HepG2 (cell line): Measurements from ENCODE around the gene OGG1. TPM values are rescaled to one million over a fixed set of nuclear protein-coding genes. Genes with fewer than 3 reads are reported as not detected.

Experiments
- EED ChIP-seq: sonication (generic); formaldehyde crosslinking; IDR thresholded peaks from 2 replicates; pipeline ENCODE4 v1.5.0; 2020; ENCODE audit warnings: mild to moderate bottlenecking, missing genetic modification reagents
- HNF1B ChIP-seq: sonication (generic); formaldehyde crosslinking; IDR thresholded peaks from 2 replicates; pipeline ENCODE4 v1.5.1; 2020; ENCODE audit warnings: mild to moderate bottlenecking, moderate library complexity, missing genetic modification reagents
- KLF16 ChIP-seq, 2 experiments: sonication (generic) in 1 of 2; formaldehyde crosslinking in 1 of 2; IDR thresholded peaks; 2 replicates each; pipeline versions ENCODE4 v1.6.1 to v1.8.0; 2016 to 2023; ENCODE audit warnings: missing genetic modification reagents in 2 of 2, missing compliant biosample characterization in 1 of 2
- PATZ1 ChIP-seq: sonication (generic); formaldehyde crosslinking; IDR thresholded peaks from 2 replicates; pipeline ENCODE4 v1.4.0; 2020; ENCODE audit warnings: missing genetic modification reagents
- POLR2G ChIP-seq: fragments of 200-400 bp; formaldehyde crosslinking; IDR thresholded peaks from 2 replicates; pipeline ENCODE4 v1.6.1; 2018; ENCODE audit warnings: mild to moderate bottlenecking, low read depth, low read length, moderate library complexity
- SUZ12 ChIP-seq: fragments of 150-350 bp; IDR thresholded peaks from 2 replicates; pipeline ENCODE4 v1.6.1; 2014; ENCODE audit warnings: low read depth, low read length
- THAP8 ChIP-seq: sonication (generic); formaldehyde crosslinking; IDR thresholded peaks from 2 replicates; pipeline ENCODE4 v1.5.1; 2020; ENCODE audit warnings: missing genetic modification reagents, mild to moderate bottlenecking, borderline replicate concordance
- ZBED4 ChIP-seq: sonication (generic); formaldehyde crosslinking; IDR thresholded peaks from 2 replicates; pipeline ENCODE4 v1.4.0; 2020; ENCODE audit warnings: missing genetic modification reagents, borderline replicate concordance
- ZNF180 ChIP-seq: sonication (generic); formaldehyde crosslinking; IDR thresholded peaks from 2 replicates; pipeline ENCODE4 v1.4.0; 2020; ENCODE audit warnings: low read depth, missing genetic modification reagents, borderline replicate concordance
- ZNF326 ChIP-seq: sonication (generic); formaldehyde crosslinking; IDR thresholded peaks from 2 replicates; pipeline ENCODE4 v1.4.0; 2020; ENCODE audit warnings: missing genetic modification reagents, borderline replicate concordance
- ZNF33A ChIP-seq: sonication (generic); formaldehyde crosslinking; IDR thresholded peaks from 2 replicates; pipeline ENCODE4 v1.5.1; 2020; ENCODE audit warnings: missing genetic modification reagents, mild to moderate bottlenecking, moderate library complexity, borderline replicate concordance
- ZNF383 ChIP-seq: sonication (generic); formaldehyde crosslinking; IDR thresholded peaks from 2 replicates; pipeline ENCODE4 v1.4.0; 2020; ENCODE audit warnings: missing genetic modification reagents, mild to moderate bottlenecking, borderline replicate concordance
- ZNF432 ChIP-seq: sonication (generic); formaldehyde crosslinking; IDR thresholded peaks from 2 replicates; pipeline ENCODE4 v1.5.0; 2020; ENCODE audit warnings: missing genetic modification reagents, mild to moderate bottlenecking, borderline replicate concordance
- ZNF543 ChIP-seq: sonication (generic); formaldehyde crosslinking; IDR thresholded peaks from 2 replicates; pipeline ENCODE4 v1.4.0; 2020; ENCODE audit warnings: mild to moderate bottlenecking, missing genetic modification reagents
- ZNF558 ChIP-seq: sonication (generic); formaldehyde crosslinking; IDR thresholded peaks from 2 replicates; pipeline ENCODE4 v1.9.0; 2022; ENCODE audit warnings: mild to moderate bottlenecking, missing genetic modification reagents, borderline replicate concordance
- ZNF639 ChIP-seq: conservative IDR thresholded peaks from 2 replicates; pipeline ENCODE4 v1.6.1; 2018; ENCODE audit warnings: missing genetic modification reagents
- ZNF839 ChIP-seq: sonication (generic); formaldehyde crosslinking; IDR thresholded peaks from 2 replicates; pipeline ENCODE4 v1.4.0; 2020; ENCODE audit warnings: missing genetic modification reagents, mild to moderate bottlenecking, borderline replicate concordance
- polyA plus RNA-seq, 8 experiments: library from polyadenylated mRNA; depleted of rRNA in 3 of 8; stranded (reverse) in 7 of 8; unstranded in 1 of 8; fragments of >200 nt; fragmentation: Illumina TruSeq in 4 of 8; extraction: Trizol in 4 of 8; gene quantifications; 2 replicates each; pipeline versions ENCODE4 v1.2.1 to v1.2.3, GENCODE V29; 2011 to 2016; ENCODE audit warnings: low read depth in 4 of 8, missing spikeins in 1 of 8, mixed read lengths in 1 of 8; ENCODE audit not compliant: insufficient read depth in 1 of 8
- total RNA-seq, 5 experiments: library from RNA; depleted of rRNA; stranded (reverse); fragments of >200 nt; fragmentation: Illumina TruSeq; extraction: Trizol; gene quantifications; 2 replicates each; pipeline ENCODE4 v1.2.3, GENCODE V29; 2016; ENCODE audit warnings: low read depth in 1 of 5

The OGG1 gene
- total and polyA plus RNA-seq, 2 of the 13 experiments (the other 11 are each of a cell fraction or from before 2014, with no cell fraction given) = 28.7 to 33.2 TPM

GRCh38 chr3:9715764-9716437, 33.9 kb upstream of the OGG1 start (continued):
- TF ChIP-seq THAP8 (CRISPR knock-in tag) (no peak), HNF1B (CRISPR knock-in tag) (peak; percentile 61; the same call in 1 of the 2 replicates), POLR2G (no peak), SUZ12 (no peak), ZNF639 (CRISPR knock-in tag) (no peak), ZNF558 (CRISPR knock-in tag) (no peak), ZNF33A (CRISPR knock-in tag) (no peak), ZNF326 (CRISPR knock-in tag) (no peak), ZNF180 (CRISPR knock-in tag) (no peak), PATZ1 (peak; percentile 45), KLF16 (CRISPR knock-in tag; IDR thresholded peaks at IDR 0.05) (peak in 1 of 2 experiments; percentile 59; a peak in 2 of 4 replicates), ZNF432 (CRISPR knock-in tag) (no peak), ZNF543 (CRISPR knock-in tag) (no peak), ZNF383 (CRISPR knock-in tag) (no peak), ZBED4 (CRISPR knock-in tag) (no peak), EED (no peak), ZNF839 (CRISPR knock-in tag) (no peak)
